NCI-H748 treated with DMSO at 0.1 percent for 48 hours (cell line): Measurements from ENCODE around the gene RBAK.
A peak's percentile ranks its signal among the peaks of the same experiment; 100 is the strongest.
"Not testable (repeated sequence)": the region's sequence is repeated elsewhere in the genome, so short reads cannot be mapped to it uniquely, and the experiment has no call there.

Experiments used
- DNase-seq: peaks from one replicate; lab custom pipeline; 2025; lab: John Stamatoyannopoulos, UW

The RBAK gene

DNA sequence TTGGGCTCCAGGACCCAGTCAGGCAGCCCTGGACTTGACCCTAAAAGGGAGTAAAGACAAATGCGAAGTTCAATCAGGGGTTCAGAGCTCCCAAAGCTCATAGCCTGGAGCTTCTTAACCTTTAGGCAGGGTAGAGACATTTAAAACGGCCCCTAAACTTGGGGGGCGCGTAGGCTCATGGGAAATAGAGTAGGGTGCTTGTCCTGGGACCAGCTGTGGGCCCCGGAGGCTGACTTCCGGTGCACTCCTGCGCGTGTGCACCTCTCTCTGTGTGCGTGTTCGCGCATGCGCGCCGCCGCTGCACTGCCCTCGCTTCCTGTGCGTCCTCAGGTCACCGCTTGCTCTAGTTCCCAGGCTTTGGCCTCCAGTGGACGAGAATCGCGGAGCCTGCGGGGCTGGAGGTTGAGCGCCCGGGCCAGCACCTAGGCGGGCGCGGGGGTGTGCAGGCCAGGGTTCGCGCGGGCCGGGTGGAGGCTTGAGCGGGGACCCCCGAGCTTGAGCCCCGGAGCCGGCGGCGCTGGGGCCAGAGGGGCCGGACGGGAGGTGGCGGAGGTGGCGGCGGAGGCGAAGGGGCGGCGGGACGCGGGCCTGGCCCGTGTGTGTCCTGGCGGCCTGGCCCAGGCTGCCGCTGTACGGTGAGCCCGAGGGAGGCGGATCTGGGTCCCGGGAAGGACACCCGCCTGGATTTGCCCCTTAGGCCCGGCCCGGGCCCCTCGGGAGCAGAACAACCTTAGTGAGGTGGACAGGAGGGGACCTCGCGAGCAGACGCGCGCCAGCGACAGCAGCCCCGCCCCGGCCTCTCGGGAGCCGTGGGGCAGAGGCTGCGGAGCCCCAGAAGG is at the start of gene RBAK:
Gene RBAK, plus strand, starts transcription at position 303 of the 839 bp plus-strand sequence. CDS start 2,217 bp downstream, outside the sequence.
- peak; percentile 81 for DNase-seq

DNA sequence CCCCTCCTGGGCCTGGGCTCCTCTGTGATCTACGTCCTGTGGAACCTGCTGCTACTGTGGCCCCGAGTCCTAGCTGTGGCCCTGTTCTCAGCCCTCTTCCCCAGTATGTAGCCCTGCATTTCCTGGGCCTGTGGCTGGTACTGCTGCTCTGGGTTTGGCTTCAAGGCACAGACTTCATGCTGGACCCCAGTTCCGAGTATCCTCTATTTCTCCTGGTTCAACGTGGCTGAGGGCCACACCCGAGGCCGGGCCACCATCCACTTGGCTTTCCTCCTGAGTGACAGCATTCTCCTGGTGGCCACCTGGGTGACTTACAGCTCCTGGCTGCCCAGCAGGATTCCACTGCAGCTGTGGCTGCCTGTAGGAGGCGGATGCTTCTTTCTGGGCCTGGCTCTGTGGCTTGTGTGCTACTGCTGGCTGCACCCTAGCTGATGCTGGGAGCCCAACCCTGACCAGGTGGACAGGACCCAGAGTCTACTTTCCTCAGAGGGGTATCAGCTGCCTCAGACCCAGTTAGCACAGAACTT is 48.9 kb upstream of the RBAK start:
- no peak for DNase-seq

DNA sequence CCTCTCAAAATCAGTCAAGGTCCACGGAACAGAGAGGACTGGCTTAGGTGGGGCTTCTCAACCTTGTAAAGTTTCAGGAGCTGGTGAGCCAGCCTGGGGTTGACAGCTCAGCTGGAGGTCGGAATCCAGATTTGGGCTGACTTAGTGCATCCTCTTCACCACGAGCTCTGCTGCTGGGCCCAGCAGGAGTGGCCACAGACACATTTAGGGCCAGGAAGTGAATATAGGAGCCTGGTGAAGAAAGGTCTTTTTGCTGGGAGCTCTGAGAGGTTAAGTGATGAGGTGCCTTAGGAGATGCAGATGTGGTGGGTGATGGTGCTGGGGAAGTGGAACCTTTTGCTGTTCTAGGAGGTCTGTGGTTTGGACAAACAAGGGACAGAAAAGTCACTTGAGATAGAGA is 47.4 kb upstream of the RBAK start:
- DNase-seq, result no peak

GRCh38 chr7:4998910-4999309 is 46.8 kb upstream of the RBAK start:
- DNase-seq, result no peak

GRCh38 chr7:4999369-4999950 is 46.2 kb upstream of the RBAK start:
- DNase-seq, result no peak

GRCh38 chr7:5001003-5001402 is 44.7 kb upstream of the RBAK start:
- DNase-seq, result no peak

DNA sequence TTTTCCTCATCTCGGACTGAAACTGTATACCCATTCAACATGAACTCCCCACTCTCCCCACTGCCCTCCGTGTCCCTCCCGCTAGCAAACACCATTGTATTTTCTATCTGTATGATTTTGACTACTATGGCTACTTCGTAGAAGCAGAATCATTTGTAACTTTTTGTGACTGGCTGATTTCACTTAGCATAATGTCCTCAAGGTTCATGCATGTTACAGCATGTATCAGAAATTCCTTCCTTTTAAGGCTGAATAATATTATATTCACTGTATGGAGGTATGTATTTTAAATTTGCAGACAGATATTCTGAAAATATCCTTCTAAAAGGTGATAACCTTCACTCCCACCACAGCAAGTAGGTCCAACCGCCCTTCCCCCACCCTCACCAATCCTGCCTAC is 43.7 kb upstream of the RBAK start:
- no peak for DNase-seq

GRCh38 chr7:5005066-5005465 is 40.6 kb upstream of the RBAK start:
- no peak for DNase-seq

DNA sequence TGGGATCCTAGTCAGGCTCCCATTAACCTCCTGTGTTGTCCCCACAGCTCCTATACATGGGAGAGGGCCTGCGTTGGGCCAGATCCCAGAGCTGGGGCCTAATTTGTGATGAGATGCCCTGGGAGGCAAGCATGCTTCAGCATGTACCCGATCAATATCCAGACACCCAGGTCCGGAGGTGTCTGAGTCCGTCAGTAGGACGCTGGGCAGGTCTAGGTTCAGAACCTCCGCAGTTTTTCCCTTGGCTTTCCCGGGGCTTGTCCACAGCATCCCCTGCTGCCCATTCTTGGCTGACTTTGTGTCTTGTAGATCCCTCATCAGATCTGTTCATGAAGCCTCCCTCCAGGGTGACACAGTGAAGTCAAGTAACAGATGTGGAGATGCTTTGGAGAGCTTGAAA is 32.7 kb upstream of the RBAK start:
- DNase-seq, result no peak

- DNase-seq, result not testable (repeated sequence)
Observed at GRCh38 chr7:5015936-5016335, 29.7 kb upstream of the RBAK start.

- not testable (repeated sequence) for DNase-seq
Observed at GRCh38 chr7:5017626-5018025, 28.0 kb upstream of the RBAK start.

GRCh38 chr7:5020098-5020497 is 25.6 kb upstream of the RBAK start:
- DNase-seq, result no peak

DNA sequence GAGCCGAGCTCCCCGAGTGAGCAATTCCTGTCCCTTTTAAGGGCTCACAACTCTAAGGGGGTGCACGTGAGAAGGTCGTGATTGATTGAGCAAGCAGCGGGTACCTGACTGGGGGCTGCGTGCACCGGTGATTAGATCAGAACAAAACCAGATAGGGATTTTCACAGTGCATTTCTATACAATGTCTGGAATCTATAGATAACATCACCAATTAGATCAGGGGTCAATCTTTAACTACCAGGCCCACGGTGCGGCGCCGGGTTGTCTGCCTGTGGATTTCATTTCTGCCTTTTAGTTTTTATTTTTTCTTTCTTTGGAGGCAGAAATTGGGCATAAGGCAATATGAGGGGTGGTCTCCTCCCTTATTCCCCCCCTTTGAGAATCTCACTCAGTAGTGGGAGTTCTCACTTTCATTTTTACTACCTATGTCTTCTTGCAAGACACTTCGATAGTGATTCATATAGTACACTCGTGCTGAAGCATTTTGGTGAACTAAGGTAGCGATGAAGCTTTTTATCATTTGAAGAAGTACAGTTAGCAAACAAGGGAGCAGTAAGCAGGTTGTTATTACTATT is 24.6 kb upstream of the RBAK start:
- not testable (repeated sequence) for DNase-seq

DNA sequence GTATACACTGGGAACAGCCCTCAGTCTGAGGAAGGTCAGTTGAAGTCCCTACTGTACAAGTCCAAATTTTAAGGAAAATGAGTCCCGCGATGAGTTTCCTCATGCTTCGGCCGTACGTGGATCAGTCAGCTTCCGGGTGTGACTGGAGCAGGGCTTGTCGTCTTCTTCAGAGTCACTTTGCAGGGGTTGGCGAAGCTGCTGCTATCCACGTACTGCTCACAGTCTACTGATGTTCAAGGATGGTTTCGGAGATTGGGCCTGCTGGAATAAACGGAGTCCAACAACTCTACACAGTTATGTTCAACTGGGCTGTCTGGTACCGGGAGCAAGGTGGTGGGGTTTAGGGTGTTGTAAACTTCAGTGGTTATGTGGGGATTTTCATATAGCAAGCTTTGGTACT is 22.0 kb upstream of the RBAK start:
- DNase-seq, result not testable (repeated sequence)

DNA sequence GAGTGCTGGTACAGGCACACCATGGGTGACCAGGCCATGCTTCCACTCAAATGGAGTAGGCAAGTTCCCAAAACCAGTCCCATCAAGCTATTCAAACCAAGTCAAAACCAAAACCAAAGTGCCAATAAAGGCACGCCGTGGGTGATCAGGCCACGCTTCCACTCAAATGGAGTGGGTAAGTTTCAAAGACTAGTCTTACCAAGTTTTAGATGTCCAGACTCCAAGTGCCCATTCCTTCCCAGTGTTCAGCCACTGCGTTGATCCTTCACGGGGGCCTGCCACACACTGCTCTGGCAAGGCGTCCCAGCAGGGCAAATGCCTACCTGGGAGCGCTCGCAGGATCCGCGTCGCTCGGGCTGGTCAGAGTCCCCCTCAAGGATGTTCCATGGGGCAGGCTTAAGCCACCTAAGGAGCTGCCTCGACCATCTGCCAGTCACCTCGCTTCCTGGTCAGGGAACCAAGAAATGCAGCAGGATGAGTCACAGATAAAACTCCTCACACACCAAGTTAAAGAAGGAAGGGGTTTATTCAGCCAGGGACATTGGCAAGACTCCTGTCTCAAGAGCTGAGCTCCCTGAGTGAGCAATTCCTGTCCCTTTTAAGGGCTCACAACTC is 17.8 kb upstream of the RBAK start:
- DNase-seq, result not testable (repeated sequence)

DNA sequence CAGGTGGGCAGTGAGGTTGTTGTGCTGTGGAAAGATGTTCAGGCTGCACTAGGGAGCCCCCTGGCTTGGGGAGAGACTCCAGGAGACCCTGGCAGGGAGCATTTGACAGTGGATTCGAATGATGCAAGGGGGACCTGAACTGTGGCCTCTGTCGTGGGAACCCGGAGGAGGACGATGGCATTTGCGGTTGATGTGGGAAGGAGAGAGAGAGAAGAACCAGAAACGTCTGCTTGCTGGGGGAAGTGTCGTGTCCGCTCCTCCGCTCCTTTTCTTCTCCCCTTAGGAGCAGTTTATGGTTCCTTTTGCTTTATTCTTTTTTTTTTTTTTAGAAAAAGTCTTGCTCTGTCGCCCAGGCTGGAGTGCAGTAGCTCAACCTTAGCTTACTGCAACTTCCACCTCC is 12.5 kb upstream of the RBAK start:
- not testable (repeated sequence) for DNase-seq

- DNase-seq, result no peak
Observed at GRCh38 chr7:5035276-5035675, 10.4 kb upstream of the RBAK start.

GRCh38 chr7:5036446-5036845 is 9.2 kb upstream of the RBAK start:
- no peak for DNase-seq

DNA sequence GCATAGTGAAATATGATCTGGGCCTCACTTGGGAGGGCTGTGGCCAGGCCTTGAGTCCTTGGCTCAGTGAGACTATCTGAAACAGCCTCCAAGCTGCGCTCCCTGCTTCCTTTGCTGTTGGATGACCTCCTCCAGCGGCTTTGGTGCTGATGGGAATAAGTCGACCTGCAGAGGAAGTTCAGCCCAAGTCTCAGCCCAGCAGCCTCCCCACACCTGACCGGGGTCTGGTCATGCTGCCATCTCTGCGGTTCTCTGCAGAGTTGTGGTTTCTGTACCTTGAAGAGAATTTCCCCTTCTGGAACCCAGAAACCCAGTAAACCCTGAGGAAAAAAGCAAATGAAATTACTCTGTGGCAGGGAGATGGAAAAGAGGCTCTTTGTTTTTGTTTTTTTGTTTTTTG is 4.6 kb upstream of the RBAK start:
- no peak for DNase-seq

DNA sequence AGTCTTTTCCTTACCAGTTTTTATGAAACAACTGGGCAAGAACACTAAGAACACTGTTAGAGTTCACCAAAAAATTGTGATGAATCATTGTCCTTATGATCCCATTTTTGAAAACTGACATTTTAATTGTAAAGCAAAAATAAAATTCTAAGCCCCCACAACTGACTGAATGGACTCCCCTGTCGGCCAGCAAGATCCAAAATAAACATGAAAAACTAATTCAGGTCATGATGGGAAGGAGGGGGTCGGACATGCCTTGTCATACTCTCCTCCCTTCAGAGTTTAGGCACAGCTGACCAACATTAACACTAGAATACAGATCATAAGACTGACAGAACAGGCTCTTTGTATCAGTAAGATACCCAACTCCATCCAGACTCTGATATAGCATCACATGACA is 2.0 kb upstream of the RBAK start:
- DNase-seq, result no peak

DNA sequence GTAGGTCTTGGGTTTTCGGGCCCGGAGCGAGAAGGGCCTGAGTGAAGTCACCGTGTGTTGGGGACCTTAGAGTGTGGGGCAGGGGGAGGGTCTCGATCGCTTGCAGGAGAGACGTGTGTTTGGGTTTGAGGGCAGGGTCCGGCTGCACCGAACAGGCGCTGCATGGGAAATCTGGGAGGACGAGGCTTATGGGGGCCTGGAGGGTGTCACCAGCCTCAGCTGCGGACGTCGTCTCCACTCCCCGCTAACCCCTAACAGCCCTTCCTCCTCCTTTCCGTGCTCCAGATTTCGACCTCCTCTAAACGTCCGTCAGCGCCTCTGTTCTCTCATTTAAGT is 705 bp downstream of the RBAK start:
- not testable (repeated sequence) for DNase-seq

GRCh38 chr7:5047127-5047526 is 1.5 kb downstream of the RBAK start:
- DNase-seq, result not testable (repeated sequence)

DNA sequence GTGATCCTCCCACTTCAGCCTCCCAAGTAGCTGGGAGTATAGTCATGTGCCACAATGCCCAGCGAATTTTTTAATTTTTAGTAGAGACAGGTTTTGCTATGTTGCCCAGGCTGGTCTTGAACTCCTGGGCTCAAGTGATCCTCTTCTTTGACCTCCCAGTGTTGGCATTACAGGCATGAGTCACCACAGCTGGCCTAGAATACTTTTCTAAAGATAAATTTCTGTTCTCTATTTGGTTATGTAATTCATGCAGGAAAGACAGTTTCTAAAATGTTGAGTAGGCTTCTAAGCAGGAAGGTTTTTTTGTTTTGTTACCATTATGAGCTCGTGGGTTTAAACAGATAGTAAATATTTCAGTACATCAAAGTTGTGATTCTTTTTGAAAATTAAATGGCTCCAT is 5.0 kb downstream of the RBAK start:
- DNase-seq, result no peak
